Thoracic aorta (tissue), 2 donors: ENCODE measurements around the gene SLC9A4. TPM values are rescaled to one million over a fixed set of nuclear protein-coding genes. Genes with fewer than 3 reads are reported as not detected.
A peak's percentile ranks its signal among the peaks of the same experiment; 100 is the strongest.
"Not testable (repeated sequence)": the region's sequence is repeated elsewhere in the genome, so short reads cannot be mapped to it uniquely, and the experiment has no call there.

Source experiments
- ATAC-seq: fragments of 150-250 bp; one replicate; pipeline ENCODE4 v1.8.0; 2017; ENCODE audit warnings: low read depth; ENCODE audit not compliant: insufficient number of reproducible peaks, low FRiP score
- DNase-seq: peaks from one replicate; pipeline ENCODE4 v3.0.0-alpha.2; 2020; ENCODE audit warnings: low spot score
- H3K27ac ChIP-seq, 2 donors: fragments of 200-600 bp; sonication (generic); 1 replicate in 1 of 2; 2 replicates in 1 of 2; pipeline ENCODE4 v1.5.1; 2016; ENCODE audit warnings: mild to moderate bottlenecking in 2 of 2, moderate library complexity in 2 of 2
- H3K27me3 ChIP-seq: fragments of 200-600 bp; sonication (generic); replicated peaks from 2 replicates; pipeline ENCODE4 v1.6.0; 2016; ENCODE audit warnings: mild to moderate bottlenecking; ENCODE audit not compliant: insufficient read depth
- H3K36me3 ChIP-seq: fragments of 200-600 bp; sonication (generic); one replicate; pipeline ENCODE4 v1.5.1; 2016
- H3K4me1 ChIP-seq, 2 donors: fragments of 200-600 bp; sonication (generic); 1 replicate in 1 of 2; 2 replicates in 1 of 2; pipeline versions ENCODE4 v1.5.1 to v1.6.0; 2016; ENCODE audit warnings: low read depth in 2 of 2, mild to moderate bottlenecking in 1 of 2; ENCODE audit not compliant: control insufficient read depth in 1 of 2
- H3K4me3 ChIP-seq: fragments of 200-600 bp; sonication (generic); 2 replicates; pipeline ENCODE4 v1.5.1; 2016; ENCODE audit warnings: mild to moderate bottlenecking
- H3K9me3 ChIP-seq: fragments of 200-600 bp; sonication (generic); 2 replicates; pipeline ENCODE4 v1.5.1; 2016
- total RNA-seq, 2 donors: library from RNA; depleted of rRNA; stranded (reverse); fragments of >200 nt; gene quantifications; one replicate each; pipeline versions ENCODE4 v1.1.0 to v1.2.3, GENCODE V29; 2016
- TF ChIP-seq, protein P1 (sequence below): fragments of 200-600 bp; sonication (generic); IDR thresholded peaks from one replicate; pipeline ENCODE4 v1.5.1; 2019; ENCODE audit warnings: antibody characterized with exemption

SLC9A4 gene
- total RNA-seq, 2 donors from 2014 or later: 1.4 TPM; not detected in 1

DNA sequence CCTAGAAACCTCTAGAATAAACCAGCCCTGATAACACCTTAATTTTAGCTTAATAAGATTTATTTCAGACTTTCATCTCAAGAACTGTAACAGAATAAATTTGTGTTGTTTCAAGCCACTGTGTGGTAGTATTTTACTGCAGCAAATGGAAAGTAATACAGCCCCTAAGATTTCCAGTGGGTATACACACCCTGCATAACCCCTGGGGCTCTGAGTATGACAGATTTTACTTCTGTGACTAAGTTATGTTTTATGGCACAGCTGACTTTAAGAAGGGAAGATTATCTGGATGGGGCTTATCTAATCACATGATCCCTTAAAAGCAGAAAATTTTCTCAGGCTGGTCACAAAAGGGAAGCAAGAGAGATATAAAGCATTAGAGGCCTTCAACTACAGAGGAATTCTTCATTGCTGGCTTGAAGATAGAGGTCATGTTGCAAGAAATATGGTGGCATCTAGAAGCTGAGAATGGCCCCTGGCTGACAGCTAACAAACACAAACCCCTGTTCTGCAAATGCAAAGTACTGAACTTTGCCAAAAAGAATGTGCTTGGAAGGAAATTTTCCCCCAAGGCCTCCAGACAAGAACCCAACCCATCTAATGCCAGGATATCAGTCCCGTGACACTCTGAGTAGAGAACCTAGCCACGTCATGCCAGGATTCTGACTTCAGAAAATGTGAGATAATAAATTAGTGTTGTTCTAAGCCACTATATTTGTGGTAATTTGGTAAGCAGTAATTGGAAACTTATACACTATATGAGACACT lies 78.5 kb downstream of the SLC9A4 start:
- H3K36me3 ChIP-seq: no peaks in the 10 kb centered on the region
- peak overlapping the region in 1 of 2 donors; percentile 5 for H3K27ac ChIP-seq
- TF ChIP-seq, protein P1, sequence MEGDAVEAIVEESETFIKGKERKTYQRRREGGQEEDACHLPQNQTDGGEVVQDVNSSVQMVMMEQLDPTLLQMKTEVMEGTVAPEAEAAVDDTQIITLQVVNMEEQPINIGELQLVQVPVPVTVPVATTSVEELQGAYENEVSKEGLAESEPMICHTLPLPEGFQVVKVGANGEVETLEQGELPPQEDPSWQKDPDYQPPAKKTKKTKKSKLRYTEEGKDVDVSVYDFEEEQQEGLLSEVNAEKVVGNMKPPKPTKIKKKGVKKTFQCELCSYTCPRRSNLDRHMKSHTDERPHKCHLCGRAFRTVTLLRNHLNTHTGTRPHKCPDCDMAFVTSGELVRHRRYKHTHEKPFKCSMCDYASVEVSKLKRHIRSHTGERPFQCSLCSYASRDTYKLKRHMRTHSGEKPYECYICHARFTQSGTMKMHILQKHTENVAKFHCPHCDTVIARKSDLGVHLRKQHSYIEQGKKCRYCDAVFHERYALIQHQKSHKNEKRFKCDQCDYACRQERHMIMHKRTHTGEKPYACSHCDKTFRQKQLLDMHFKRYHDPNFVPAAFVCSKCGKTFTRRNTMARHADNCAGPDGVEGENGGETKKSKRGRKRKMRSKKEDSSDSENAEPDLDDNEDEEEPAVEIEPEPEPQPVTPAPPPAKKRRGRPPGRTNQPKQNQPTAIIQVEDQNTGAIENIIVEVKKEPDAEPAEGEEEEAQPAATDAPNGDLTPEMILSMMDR: no peak
- no peak overlapping the region for H3K4me3 ChIP-seq
- no peaks in the 10 kb centered on the region for H3K27me3 ChIP-seq
- H3K4me1 ChIP-seq: no peaks in the 10 kb centered on the region
- DNase-seq (no peak), ATAC-seq (no peak)
- peaks cover 20% of the 10 kb centered on the region for H3K9me3 ChIP-seq

DNA sequence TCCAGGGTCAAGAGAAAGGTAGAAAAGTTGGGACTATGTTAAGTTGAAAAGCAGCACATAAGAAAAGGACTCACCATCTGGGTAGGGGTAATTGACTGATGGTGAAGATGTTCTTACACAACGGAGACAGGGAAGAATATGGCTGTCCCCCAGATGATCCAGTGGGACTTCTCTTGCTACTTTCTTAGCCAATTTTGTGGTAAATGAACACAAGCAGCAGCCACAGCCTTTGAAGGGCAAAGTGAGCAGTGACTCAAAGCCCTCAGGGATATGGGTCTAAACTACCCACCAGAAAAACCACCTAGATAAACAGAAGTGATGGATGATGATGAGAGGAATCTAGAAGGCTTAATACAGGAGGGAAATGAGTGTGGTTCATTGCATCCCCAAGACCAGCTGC lies 80.6 kb downstream of the SLC9A4 start:
- Histone ChIP-seq H3K4me3 (no peak overlapping the region), H3K36me3 (no peaks in the 10 kb centered on the region), H3K9me3 (peaks cover 14% of the 10 kb centered on the region), H3K27me3 (no peaks in the 10 kb centered on the region), H3K27ac (no peak overlapping the region), H3K4me1 (no peaks in the 10 kb centered on the region)
- no peak for ATAC-seq
- no peak for DNase-seq
- TF ChIP-seq, protein P1: no peak

DNA sequence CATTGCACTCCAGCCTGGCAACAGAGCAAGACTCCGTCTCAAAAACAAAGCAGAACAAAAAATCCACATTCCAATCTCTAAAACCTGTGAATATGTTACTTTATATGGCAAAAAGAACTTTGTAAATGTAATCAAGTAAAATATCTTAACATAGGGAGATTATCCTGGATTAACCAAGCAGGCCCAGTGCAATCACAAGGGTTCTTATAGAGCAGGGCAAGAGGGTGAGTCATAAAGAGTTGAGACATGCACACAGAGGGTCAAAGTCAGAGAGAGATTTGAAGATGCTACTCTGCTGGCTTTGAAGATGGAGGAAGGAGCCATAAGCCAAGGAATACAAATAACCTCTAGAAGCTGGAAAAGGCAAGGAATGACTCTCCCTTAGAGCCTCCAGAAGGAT lies 85.4 kb downstream of the SLC9A4 start:
- no peaks in the 10 kb centered on the region for H3K36me3 ChIP-seq
- no peaks in the 10 kb centered on the region for H3K4me1 ChIP-seq
- no peak overlapping the region for H3K27ac ChIP-seq
- no peak for ATAC-seq
- no peaks in the 10 kb centered on the region for H3K9me3 ChIP-seq
- H3K27me3 ChIP-seq: no peaks in the 10 kb centered on the region
- TF ChIP-seq, protein P1: no peak
- no peak for DNase-seq
- no peak overlapping the region for H3K4me3 ChIP-seq

DNA sequence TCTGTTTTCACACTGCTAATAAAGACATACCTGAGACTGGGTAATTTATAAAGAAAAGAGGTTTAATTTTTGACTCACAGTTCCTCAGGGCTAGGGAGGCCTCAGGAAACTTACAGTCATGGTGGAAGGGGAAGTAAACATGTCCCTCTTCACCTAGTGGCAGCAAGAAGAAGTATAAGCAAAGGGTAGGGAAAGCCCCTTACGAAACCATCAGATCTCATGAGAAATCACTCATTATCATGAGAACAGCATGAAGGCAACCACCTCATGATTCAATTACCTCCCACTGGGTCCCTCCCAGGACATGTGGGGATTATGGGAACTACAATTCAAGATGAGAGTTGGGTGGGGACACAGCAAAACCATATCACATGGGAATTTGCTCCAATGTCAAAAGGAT lies 89.5 kb downstream of the SLC9A4 start:
- not testable (repeated sequence) for ATAC-seq, H3K9me3 ChIP-seq, H3K27me3 ChIP-seq, DNase-seq, H3K4me3 ChIP-seq, H3K4me1 ChIP-seq, H3K36me3 ChIP-seq, H3K27ac ChIP-seq

DNA sequence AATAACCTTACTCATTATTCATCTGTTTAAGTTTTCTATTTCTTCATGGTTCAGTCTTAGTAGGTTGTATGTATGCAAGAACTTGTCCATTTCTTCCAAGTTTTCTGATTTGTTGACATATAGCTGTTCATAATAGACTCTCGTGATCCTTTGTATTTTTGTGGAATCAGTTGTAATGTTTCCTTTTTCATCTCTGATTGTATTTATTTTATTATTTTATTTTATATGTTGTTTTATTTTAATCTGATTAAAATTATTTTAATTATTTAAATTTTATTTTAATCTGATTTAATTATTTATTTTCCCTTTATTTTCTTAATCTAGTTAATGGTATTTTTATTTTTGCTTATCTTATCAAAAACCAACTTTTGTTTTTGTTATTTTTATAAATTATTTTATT lies 102.9 kb downstream of the SLC9A4 start:
- no peaks in the 10 kb centered on the region for H3K4me1 ChIP-seq
- H3K27ac ChIP-seq: no peak overlapping the region
- H3K4me3 ChIP-seq: no peak overlapping the region
- no peaks in the 10 kb centered on the region for H3K27me3 ChIP-seq
- ATAC-seq: no peak
- DNase-seq: no peak
- TF ChIP-seq, protein P1: no peak
- H3K9me3 ChIP-seq: peaks cover 3% of the 10 kb centered on the region
- no peaks in the 10 kb centered on the region for H3K36me3 ChIP-seq

DNA sequence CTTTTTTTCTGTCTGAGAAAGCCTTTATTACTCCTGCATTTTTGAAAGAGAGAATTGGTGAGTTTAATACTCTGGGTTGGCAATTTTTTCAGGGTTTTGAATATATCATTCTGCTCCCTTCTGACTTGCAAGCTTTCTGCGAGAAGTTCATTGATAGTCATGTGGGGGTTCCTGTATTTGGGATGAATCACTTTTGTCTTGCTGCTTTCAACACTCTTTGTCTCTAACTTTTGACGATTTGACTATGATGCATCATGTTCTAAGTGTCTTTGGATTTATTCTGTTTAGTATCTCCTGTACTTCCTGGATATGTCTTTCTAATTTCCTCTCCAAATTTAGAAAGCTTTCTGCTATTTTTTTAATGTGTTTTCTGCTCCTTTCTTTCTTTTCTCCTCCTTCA lies 105.3 kb downstream of the SLC9A4 start:
- Histone ChIP-seq H3K36me3 (no peaks in the 10 kb centered on the region), H3K4me3 (no peak overlapping the region), H3K27ac (no peak overlapping the region), H3K4me1 (no peaks in the 10 kb centered on the region), H3K9me3 (peaks cover 3% of the 10 kb centered on the region), H3K27me3 (no peaks in the 10 kb centered on the region)
- ATAC-seq (no peak), DNase-seq (no peak)
- TF ChIP-seq, protein P1: no peak
